Ovary (tissue), 9 donors: ENCODE measurements around the gene KIAA0930. TPM values are rescaled to one million over a fixed set of nuclear protein-coding genes. Genes with fewer than 3 reads are reported as not detected.

ENCODE experiments used
- DNase-seq, 5 donors: peaks; one replicate each; pipeline ENCODE4 v3.0.0-alpha.2; 2019 to 2020
- H3K27ac ChIP-seq, 2 donors: fragments of 200-600 bp; one replicate each; pipeline versions ENCODE4 v1.5.1 to v1.8.0; 2019 to 2022
- H3K27me3 ChIP-seq: fragments of 200-600 bp; one replicate; pipeline ENCODE4 v1.8.0; 2022
- H3K36me3 ChIP-seq: fragments of 200-600 bp; sonication (generic); one replicate; pipeline ENCODE4 v1.5.1; 2019
- H3K4me1 ChIP-seq: one replicate; pipeline ENCODE4 v1.8.1; 2013; ENCODE audit warnings: mild to moderate bottlenecking, moderate library complexity; ENCODE audit not compliant: insufficient read depth
- H3K4me3 ChIP-seq: fragments of 200-600 bp; sonication (generic); one replicate; pipeline ENCODE4 v1.5.1; 2017
- H3K9me3 ChIP-seq, 2 donors: fragments of 200-600 bp in 1 of 2; sonication (generic) in 1 of 2; one replicate each; pipeline versions ENCODE4 v1.5.1 to v1.8.1; 2013 to 2019; ENCODE audit warnings: mild to moderate bottlenecking in 1 of 2, moderate library complexity in 1 of 2
- EP300 ChIP-seq: sonication (generic); formaldehyde crosslinking; IDR thresholded peaks from one replicate; pipeline ENCODE4 v1.6.1; 2017; ENCODE audit warnings: antibody characterized with exemption
- POLR2A ChIP-seq: fragments of 450-650 bp; IDR thresholded peaks from one replicate; pipeline ENCODE4 v1.6.1; 2017; ENCODE audit warnings: antibody characterized with exemption, mild to moderate bottlenecking, moderate library complexity
- WGBS, 3 donors: extraction: QIAGEN DNeasy Blood & Tissue Kit in 1 of 3; methylation state at CpG; one replicate each; pipeline versions ENCODE4 v1.1.5 to v1.1.7; 2013 to 2017; 5-methylcytosine and 5-hydroxymethylcytosine counted together
- intact Hi-C, 4 donors: fragments of 100-400 bp; cut with DNase I; formaldehyde crosslinking; loops; one replicate each; pipeline versions ENCODE4 v1.11.0 to v1.15.1; 2022 to 2023
- polyA plus RNA-seq, 2 donors: library from polyadenylated mRNA; stranded (reverse); fragments of 200-250 nt in 1 of 2; fragments of 350-450 nt in 1 of 2; fragmentation: Illumina TruSeq in 1 of 2; extraction: RNeasy Lipid Tissue Mini Kit (QIAGEN cat#74804) in 1 of 2; gene quantifications; one replicate each; pipeline ENCODE4 v1.2.3, GENCODE V29; 2013 to 2014
- total RNA-seq, 7 donors: library from RNA; depleted of rRNA in 2 of 7; stranded (reverse); fragments of >200 nt in 2 of 7; fragmentation: NEBNext Ultra II Directional in 3 of 7; extraction: Animal tissue kit (Norgen Biotek cat#: 25700) in 3 of 7; gene quantifications; one replicate each; pipeline versions ENCODE4 v1.1.0 to v1.2.4, GENCODE V29; 2016 to 2023
- TF ChIP-seq, protein P1 (sequence below), 3 donors: fragments of 450-650 bp in 2 of 3; fragments of 200-600 bp in 1 of 3; IDR thresholded peaks; one replicate each; pipeline versions ENCODE4 v1.5.1 to v1.8.0; 2016 to 2022; ENCODE audit warnings: antibody characterized with exemption in 3 of 3, mild to moderate bottlenecking in 1 of 3
- donor health status: DM: no; HTN: no; CAD: no; lungs with moderate emphysema.
- donor health status: DM: no; HTN: no; CAD: no.
- donor health status: Bipolar disorder and iron deficiency.
- donor health status: DM: yes; HTN: yes; CAD: no.
- donor health status: DM: no; HTN: no; CAD: no.
- donor health status: DM: yes; HTN: yes; CAD: no.

The KIAA0930 gene
- total and polyA plus RNA-seq, 9 donors: 14.8 to 40.0 (median 33.1) TPM

DNA sequence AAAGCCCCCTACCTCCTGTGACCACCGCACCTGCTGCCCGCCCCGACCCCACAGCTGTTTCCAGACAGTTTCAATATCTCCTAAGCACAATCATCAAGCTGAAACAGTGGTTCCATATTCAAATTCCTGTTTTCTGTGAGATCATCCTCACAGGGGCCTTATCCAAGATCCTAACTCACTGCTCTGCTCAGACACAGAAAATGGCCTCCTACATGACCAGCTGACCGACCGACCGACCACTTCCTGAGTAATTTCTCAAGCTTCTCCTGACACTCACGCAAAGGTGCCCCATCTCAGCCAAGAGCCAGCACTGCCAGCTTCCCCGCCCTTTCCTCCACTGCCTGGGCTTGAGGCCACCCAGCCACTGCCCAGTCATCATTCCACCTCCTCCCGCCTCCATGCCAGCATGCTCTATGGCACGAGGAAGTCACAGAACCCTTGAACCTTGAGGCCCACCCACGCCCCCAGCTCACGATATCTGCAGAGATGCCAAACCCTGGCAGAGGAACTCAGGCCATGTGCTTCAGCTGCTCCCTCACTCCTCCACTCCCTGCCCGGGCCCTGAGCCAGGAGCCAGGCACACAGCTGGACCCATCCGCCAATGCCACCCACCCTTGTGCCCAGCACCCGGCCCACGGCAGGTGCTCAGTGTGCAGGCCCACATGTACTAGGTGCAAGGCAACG lies 14.0 kb downstream of the KIAA0930 start:
- no peak for DNase-seq
- Histone ChIP-seq H3K4me1 (peaks cover 2% of the 10 kb centered on the region), H3K4me3 (no peak overlapping the region), H3K27me3 (no peaks in the 10 kb centered on the region), H3K9me3 (no peaks in the 10 kb centered on the region), H3K27ac (no peak overlapping the region), H3K36me3 (no peaks in the 10 kb centered on the region)
- TF ChIP-seq POLR2A (no peak), EP300 (no peak)
- TF ChIP-seq, protein P1, sequence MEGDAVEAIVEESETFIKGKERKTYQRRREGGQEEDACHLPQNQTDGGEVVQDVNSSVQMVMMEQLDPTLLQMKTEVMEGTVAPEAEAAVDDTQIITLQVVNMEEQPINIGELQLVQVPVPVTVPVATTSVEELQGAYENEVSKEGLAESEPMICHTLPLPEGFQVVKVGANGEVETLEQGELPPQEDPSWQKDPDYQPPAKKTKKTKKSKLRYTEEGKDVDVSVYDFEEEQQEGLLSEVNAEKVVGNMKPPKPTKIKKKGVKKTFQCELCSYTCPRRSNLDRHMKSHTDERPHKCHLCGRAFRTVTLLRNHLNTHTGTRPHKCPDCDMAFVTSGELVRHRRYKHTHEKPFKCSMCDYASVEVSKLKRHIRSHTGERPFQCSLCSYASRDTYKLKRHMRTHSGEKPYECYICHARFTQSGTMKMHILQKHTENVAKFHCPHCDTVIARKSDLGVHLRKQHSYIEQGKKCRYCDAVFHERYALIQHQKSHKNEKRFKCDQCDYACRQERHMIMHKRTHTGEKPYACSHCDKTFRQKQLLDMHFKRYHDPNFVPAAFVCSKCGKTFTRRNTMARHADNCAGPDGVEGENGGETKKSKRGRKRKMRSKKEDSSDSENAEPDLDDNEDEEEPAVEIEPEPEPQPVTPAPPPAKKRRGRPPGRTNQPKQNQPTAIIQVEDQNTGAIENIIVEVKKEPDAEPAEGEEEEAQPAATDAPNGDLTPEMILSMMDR (IDR thresholded peaks at IDR 0.05): no peak
- WGBS, 3 donors: 69 to 82% (median 77%) methylated on average over 17 of the region's 17 CpGs
- intact Hi-C loops: no loop called here

DNA sequence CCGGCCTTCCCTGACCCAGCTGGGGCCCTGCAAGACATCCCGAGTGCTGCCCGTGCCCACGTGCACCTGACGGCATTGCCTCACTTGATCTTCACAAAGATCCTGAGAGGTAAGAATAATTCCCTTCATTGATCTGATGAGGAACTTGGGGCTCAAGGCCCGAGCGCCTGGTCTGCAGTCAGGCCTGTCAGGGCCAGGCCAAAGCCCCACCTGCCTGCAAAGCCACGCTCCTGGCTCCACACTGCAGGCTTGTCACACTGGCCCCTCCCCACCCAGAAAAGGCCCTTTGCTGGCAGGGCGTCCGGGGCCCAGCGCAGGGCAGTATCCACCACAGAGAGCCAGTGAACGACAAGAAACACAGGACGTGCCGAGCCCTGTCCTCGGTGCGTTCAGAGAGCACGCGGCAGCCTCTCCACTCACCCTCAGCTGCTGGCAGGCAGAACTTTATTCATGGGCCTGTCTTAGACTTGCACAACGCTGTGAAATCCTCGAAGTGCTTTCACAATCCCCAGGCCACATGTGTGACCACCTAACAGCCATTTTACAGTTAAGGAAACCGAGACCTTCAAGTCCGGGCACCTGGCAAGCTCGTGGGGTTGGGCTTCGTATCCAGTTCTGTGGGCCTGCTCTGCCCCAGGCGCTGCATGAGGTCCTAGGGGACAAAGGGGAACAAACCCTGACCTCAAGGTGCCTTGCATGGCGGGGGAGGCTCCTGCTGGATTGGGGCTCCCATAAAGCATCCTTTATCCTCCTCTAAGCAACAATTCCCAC lies 14.8 kb downstream of the KIAA0930 start:
- no peak for TF ChIP-seq POLR2A
- intact Hi-C loops: no loop called here
- no peak for DNase-seq
- H3K27ac ChIP-seq: no peak overlapping the region
- H3K4me1 ChIP-seq: peaks cover 2% of the 10 kb centered on the region
- H3K36me3 ChIP-seq: no peaks in the 10 kb centered on the region
- WGBS, 3 donors: 79 to 90% (median 88%) methylated on average over 21 to 26 of the region's 26 CpGs
- H3K27me3 ChIP-seq: no peaks in the 10 kb centered on the region
- no peak overlapping the region for H3K4me3 ChIP-seq
- H3K9me3 ChIP-seq: no peaks in the 10 kb centered on the region

DNA sequence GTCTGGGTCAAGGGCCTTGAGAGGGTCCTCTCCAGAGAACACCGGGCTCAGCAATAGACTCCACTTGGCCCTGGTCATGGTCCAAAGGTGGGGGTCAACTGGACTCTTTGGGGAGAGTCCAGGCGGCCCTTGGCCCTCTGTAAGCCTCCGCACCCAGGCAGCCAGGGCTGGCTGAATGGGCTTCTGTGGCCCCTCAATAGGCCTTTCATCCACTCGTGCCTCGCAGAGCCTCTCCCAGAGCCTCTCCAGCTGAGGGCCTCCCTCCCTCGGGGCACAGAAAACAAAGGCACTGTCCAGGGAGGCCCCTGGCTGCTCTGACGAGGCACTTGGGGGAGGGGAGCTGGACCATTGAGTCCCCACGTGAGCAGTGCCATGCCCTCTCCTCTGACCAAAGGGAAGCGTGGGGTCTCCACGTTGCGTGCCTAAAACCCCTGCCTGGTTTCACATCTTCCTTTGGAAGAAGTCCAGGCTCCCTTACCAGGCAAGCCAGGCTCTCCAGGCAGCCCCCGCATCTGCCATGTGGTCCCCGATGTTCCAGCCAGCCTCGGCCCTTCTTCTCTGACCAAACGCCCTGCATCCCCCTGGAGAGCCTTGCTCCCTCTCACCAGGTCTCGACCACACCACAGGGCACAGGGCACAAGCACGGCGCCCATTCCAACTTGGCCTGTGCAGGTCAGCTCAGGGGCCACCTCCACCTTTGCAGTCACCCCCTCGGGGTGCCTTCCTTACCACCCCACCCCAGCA lies 15.5 kb downstream of the KIAA0930 start:
- Histone ChIP-seq H3K4me1 (peaks cover 2% of the 10 kb centered on the region), H3K36me3 (no peaks in the 10 kb centered on the region), H3K4me3 (no peak overlapping the region), H3K27ac (no peak overlapping the region), H3K27me3 (no peaks in the 10 kb centered on the region), H3K9me3 (no peaks in the 10 kb centered on the region)
- intact Hi-C loops: no loop called here
- WGBS, 3 donors: 85 to 87% (median 86%) methylated on average over 19 of the region's 19 CpGs
- no peak for DNase-seq
- no peak for TF ChIP-seq POLR2A
- TF ChIP-seq, protein P1 (IDR thresholded peaks at IDR 0.05): no peak
- no peak for TF ChIP-seq EP300

DNA sequence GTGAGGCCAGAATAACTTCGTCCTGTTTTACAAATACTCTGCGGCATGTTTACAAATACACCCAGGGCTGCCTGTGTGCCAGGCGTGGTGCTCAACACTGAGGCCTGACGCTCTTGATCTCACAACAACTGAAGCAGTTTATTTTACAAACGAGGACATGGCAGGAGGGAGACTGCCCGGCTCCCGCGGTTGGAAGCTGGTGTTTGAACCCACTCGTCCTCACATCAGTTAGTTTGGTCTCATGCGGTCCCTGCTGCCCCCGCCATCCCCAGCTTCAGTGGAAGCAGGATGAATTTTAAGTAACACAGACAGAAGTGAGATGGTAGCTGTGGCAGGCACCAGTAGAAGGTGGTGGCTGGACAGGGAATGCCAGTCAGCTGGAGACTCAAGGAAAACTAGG lies 16.4 kb downstream of the KIAA0930 start:
- Histone ChIP-seq H3K27me3 (no peaks in the 10 kb centered on the region), H3K9me3 (no peaks in the 10 kb centered on the region), H3K27ac (no peak overlapping the region), H3K4me1 (peaks cover 2% of the 10 kb centered on the region), H3K4me3 (no peak overlapping the region), H3K36me3 (no peaks in the 10 kb centered on the region)
- DNase-seq: no peak
- intact Hi-C loops: no loop called here
- WGBS, 3 donors: 31 to 53% (median 49%) methylated on average over 11 of the region's 11 CpGs
- TF ChIP-seq POLR2A (no peak), EP300 (no peak)
- TF ChIP-seq, protein P1 (IDR thresholded peaks at IDR 0.05): no peak
